ENCODE data around the gene C9orf78. TPM values are rescaled to one million over a fixed set of nuclear protein-coding genes. Genes with fewer than 3 reads are reported as not detected.
A peak's percentile ranks its signal among the peaks of the same experiment; 100 is the strongest.

Gene C9orf78
- total RNA-seq, 1 donor from 2014 or later: 53.6 TPM

DNA sequence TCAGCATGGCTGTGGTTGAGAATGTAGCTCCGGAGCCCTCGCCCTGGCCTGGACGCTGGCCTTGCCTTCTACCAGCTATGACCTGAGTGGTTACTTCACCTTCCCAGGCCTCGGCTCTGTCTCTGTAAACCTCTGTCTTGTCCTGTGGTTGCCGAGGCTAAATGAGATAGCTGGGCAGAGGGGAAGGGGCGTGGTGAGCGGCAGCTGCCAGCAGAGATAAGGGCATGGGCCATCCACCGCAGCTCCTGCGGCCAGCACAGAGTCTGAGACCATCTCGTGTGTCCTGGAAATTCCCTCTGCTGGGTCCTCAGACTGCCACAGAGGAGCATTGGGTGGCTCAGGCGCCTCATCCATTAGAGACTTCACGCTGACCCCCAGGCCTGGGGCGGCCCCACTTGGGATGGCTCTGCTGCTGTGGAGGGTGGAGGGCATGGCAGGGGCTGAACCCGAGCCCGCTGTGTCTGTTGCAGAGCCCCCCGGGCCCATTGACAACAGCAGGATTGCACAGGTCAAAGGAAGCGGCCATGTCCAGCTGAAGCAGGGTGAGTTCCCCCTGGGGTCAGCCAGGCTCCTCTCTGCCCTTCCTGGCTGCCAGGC lies 44.1 kb upstream of the C9orf78 start:
- no peak overlapping the region for H3K4me3 ChIP-seq (ENCODE audit: low read depth, low read length)
- DNase-seq (ENCODE audit: low read depth): no peak
- TF ChIP-seq, protein P1, sequence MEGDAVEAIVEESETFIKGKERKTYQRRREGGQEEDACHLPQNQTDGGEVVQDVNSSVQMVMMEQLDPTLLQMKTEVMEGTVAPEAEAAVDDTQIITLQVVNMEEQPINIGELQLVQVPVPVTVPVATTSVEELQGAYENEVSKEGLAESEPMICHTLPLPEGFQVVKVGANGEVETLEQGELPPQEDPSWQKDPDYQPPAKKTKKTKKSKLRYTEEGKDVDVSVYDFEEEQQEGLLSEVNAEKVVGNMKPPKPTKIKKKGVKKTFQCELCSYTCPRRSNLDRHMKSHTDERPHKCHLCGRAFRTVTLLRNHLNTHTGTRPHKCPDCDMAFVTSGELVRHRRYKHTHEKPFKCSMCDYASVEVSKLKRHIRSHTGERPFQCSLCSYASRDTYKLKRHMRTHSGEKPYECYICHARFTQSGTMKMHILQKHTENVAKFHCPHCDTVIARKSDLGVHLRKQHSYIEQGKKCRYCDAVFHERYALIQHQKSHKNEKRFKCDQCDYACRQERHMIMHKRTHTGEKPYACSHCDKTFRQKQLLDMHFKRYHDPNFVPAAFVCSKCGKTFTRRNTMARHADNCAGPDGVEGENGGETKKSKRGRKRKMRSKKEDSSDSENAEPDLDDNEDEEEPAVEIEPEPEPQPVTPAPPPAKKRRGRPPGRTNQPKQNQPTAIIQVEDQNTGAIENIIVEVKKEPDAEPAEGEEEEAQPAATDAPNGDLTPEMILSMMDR (conservative IDR thresholded peaks at IDR 0.05; ENCODE audit: low read depth, low read length): no peak

DNA sequence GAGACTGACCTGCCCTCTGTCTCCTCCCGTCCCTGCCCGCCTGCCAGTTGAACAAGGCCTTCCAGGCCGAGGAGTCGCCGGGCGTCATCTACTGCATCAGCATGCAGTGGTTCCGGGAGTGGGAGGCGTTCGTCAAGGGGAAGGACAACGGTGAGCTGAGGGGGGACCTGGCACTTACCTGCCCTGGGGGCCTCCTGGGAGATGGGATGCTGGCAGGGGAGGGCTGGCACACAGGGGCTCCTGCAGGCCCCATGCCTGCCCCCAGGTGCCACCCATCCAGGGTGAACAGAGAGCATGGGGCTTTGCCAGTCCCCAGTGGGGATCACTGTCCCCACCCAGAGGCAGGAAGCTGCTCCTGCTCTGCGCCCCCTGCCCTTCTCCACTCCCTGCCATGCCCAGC lies 43.2 kb upstream of the C9orf78 start:
- no peak overlapping the region for H3K4me3 ChIP-seq (ENCODE audit: low read depth, low read length)
- no peak for DNase-seq (ENCODE audit: low read depth)
- TF ChIP-seq, protein P1 (conservative IDR thresholded peaks at IDR 0.05; ENCODE audit: low read depth, low read length): no peak

DNA sequence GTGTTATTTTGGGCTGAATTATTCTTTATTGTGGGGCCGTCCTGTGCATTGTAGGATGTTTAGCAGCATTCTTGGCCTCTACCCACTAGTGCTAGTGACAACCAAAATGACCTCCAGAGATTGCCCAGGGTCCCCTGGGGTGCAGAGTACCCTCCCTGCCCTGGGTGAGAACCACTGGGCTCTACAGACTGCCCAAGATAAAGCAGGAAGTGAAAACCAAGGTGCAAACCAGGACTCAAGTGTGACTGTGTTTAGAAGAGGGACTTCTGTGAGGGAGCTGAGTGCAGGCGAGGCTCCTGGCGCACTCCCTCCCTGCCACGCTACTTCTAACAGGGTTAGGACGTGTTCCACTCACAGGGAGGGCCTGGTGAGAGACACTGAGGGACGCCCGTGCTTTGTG lies 41.7 kb upstream of the C9orf78 start:
- TF ChIP-seq, protein P1 (conservative IDR thresholded peaks at IDR 0.05; ENCODE audit: low read depth, low read length): no peak
- no peak for DNase-seq (ENCODE audit: low read depth)
- H3K4me3 ChIP-seq (ENCODE audit: low read depth, low read length): no peak overlapping the region

DNA sequence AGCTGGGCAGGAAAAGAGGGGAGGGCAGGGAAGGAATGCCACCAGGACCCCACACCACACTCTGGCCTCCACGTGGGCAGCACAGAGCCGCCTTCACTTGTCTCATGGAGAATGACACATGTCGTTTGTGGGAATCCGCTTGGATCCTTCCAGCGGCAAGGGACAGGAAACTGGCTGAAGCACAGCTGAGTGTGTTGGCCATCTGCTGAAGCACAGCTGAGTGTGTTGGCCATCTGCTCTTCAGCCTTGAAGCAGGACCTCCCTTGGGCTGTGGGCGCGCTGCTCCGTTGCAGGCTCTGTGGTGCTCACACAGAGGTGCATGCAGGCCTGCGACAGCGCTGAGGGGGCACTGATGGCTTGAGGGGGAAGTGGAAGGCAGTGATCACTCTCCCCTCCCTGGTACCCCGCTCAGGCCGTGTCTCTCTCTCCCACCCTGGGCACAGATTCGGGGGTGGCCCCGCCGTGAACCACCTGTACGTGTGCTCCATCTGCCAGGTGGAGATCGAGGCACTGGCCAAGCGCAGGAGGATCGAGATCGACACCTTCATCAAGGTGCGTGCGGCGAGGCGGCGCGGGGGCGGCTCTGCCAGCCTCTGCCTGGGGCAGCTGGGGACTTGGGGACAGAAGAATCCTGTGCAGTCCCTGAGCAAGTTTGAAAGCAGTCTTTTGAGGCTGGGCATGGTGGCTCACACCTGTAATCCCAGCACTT lies 40.8 kb upstream of the C9orf78 start:
- TF ChIP-seq, protein P1 (conservative IDR thresholded peaks at IDR 0.05; ENCODE audit: low read depth, low read length): no peak
- no peak for DNase-seq (ENCODE audit: low read depth)
- H3K4me3 ChIP-seq (ENCODE audit: low read depth, low read length): no peak overlapping the region

DNA sequence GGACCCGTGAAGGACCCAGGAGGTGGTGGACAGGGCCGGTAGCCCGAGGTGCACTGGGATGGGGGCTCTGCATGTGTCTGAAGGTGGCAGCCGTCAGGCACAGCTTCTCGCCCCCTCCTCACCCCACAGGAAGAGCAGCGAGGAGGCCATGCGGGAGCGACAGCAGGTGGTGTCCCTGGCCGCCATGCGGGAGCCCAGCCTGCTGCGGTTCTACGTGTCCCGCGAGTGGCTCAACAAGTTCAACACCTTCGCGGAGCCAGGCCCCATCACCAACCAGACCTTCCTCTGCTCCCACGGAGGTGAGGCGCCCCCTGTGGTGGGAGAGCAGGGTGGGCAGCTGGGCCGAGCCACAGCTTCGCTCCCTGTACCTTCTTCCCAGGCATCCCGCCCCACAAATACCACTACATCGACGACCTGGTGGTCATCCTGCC lies 40.1 kb upstream of the C9orf78 start:
- TF ChIP-seq, protein P1 (conservative IDR thresholded peaks at IDR 0.05; ENCODE audit: low read depth, low read length): peak; percentile 26

DNA sequence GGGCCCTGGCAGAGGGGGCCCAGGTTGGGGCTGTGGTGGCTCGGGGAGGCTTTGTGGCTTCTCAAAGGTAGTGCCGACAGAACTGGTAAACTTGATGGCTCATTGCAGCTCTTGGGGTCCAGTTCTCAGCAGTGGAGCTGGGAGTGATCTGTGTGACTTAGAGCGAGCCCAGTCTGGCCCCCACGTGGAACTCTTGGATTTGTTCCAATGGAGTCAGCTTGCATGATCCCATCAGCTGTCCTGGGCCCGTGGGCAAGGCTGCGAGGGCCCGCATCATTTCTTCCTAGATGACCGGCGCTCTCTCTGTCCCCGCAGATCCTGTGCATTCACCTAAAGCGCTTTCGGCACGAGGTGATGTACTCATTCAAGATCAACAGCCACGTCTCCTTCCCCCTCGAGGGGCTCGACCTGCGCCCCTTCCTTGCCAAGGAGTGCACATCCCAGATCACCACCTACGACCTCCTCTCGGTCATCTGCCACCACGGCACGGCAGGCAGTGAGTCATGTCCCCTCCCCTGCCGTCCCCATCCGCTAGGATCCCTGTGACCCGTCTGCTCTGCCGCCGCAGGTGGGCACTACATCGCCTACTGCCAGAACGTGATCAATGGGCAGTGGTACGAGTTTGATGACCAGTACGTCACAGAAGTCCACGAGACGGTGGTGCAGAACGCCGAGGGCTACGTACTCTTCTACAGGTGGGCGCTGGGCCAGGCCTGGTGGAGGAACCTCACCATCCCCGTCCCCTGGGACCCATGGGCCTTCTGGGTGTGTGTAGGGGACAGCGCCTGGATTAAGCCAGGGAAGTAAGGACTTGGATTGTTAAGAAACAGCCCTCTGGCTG lies 39.4 kb upstream of the C9orf78 start:
- DNase-seq (ENCODE audit: low read depth): no peak
- TF ChIP-seq, protein P1 (conservative IDR thresholded peaks at IDR 0.05; ENCODE audit: low read depth, low read length): no peak
- H3K4me3 ChIP-seq (ENCODE audit: low read depth, low read length): no peak overlapping the region

More for the DNA sequence above, 40.1 kb upstream of the C9orf78 start:
- no peak for DNase-seq (ENCODE audit: low read depth)
- H3K4me3 ChIP-seq (ENCODE audit: low read depth, low read length): no peak overlapping the region

All from epithelial cell of proximal tubule (primary cell).